ENCODE data around the gene IFI35.
A peak's percentile ranks its signal among the peaks of the same experiment; 100 is the strongest.
"Not testable (repeated sequence)": the region's sequence is repeated elsewhere in the genome, so short reads cannot be mapped to it uniquely, and the experiment has no call there.

The IFI35 gene

DNA sequence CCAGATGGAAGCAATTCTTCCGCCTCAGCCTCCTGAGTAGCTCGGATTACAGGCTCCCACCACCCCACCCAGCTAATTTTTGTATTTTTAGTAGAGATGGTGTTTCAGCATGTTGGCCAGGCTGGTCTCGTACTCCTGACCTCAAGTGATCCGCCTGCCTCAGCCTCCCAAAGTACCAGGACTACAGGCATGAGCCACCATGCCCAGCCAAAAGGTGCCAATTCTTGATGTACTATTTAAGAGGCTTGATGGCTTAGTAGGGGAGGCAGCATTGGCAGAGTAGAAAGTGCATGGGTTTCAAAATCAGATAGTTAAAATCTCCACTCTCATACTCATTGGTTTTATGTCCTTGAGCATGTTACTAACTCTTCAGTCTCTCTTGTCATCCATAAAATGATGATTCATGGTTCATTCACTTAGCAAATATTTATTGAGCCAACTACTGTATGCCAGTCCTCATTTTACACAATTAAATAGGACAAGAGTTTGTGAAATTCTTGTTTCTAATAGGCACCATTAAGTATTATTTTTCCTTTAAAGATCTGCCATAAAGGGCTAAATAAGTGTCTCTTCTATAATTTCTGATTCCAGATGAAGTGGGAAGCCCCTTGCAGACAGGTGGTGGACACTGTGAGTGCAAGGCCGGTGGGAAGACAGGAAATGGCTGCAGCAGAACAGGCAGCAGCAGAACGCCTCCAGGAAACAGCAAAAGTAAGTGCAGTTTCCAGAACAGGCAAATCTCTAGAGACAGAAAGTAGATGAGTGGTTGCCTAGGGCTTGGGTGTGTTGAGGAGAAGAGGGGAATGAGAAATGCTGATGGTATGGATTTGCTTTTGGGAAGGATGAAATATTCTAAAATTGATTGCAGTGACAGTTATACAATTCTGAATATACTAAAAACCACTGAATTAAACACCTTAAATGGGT lies 16.6 kb upstream of the IFI35 start:
- peak; percentile 56 for DNase-seq (ENCODE audit: low read depth)
- no peak overlapping the region for H3K4me3 ChIP-seq (ENCODE audit: low read depth, low read length)
- TF ChIP-seq, protein P1, sequence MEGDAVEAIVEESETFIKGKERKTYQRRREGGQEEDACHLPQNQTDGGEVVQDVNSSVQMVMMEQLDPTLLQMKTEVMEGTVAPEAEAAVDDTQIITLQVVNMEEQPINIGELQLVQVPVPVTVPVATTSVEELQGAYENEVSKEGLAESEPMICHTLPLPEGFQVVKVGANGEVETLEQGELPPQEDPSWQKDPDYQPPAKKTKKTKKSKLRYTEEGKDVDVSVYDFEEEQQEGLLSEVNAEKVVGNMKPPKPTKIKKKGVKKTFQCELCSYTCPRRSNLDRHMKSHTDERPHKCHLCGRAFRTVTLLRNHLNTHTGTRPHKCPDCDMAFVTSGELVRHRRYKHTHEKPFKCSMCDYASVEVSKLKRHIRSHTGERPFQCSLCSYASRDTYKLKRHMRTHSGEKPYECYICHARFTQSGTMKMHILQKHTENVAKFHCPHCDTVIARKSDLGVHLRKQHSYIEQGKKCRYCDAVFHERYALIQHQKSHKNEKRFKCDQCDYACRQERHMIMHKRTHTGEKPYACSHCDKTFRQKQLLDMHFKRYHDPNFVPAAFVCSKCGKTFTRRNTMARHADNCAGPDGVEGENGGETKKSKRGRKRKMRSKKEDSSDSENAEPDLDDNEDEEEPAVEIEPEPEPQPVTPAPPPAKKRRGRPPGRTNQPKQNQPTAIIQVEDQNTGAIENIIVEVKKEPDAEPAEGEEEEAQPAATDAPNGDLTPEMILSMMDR (IDR thresholded peaks at IDR 0.05; ENCODE audit: control insufficient read depth, extremely low read depth, insufficient read depth) = no peak

DNA sequence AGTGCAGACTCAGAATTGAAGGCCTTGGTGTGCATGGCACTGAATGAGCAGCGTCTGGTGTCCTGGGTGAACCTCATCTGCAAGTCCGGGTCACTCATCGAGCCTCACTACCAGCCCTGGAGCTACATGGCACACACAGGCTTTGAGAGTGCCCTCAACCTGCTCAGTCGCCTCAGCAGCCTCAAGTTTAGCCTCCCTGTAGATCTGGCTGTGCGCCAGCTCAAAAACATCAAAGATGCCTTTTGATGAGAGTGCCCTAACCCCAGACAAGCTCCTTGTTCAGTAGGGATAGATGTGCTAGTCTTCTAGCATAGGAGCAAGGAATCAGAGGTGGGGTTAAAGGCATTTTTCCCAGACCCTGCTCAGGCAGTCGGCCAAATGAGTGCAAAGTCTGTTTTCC lies 15.1 kb upstream of the IFI35 start:
- DNase-seq (ENCODE audit: low read depth) = no peak
- no peak overlapping the region for H3K4me3 ChIP-seq (ENCODE audit: low read depth, low read length)
- TF ChIP-seq, protein P1 (IDR thresholded peaks at IDR 0.05; ENCODE audit: control insufficient read depth, extremely low read depth, insufficient read depth) = no peak

DNA sequence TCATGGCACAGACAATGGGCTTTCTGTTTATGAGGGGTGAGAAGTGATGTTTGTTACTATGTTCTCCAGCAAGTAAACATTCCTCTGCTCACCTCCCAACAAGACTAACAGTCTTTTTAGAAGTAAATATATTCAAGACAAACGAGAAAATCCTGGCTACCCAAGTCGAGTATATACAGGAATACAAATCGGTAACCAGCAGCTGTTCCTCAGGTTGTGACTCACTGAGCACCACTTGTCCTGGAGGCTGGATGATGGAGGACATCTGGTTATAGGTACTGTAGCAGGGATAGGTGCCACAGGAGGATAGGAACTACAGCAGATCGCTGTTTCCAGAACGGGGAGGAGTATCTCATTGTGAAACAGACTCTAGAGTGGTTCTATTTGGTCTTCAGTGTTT lies 13.7 kb upstream of the IFI35 start:
- TF ChIP-seq, protein P1 (IDR thresholded peaks at IDR 0.05; ENCODE audit: control insufficient read depth, extremely low read depth, insufficient read depth) = no peak
- no peak overlapping the region for H3K4me3 ChIP-seq (ENCODE audit: low read depth, low read length)
- no peak for DNase-seq (ENCODE audit: low read depth)

DNA sequence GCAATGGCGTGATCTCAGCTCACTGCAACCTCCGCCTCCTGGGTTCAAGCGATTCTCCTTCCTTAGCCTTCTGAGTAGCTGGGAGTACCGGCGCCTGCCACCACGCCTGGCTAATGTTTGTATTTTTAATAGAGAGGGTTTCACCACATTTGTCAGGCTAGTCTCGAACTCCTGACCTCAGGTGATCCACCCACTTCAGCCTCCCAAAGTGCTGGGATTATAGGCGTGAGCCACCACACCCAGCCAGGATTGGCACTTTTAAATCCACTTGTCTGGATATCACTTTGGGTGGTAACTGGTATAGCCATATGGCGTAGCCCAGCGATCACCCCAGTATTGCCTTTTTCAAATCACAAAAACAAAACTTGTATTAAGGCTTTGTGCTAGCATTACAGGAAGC lies 12.7 kb upstream of the IFI35 start:
- not testable (repeated sequence) for DNase-seq (ENCODE audit: low read depth); H3K4me3 ChIP-seq (ENCODE audit: low read depth, low read length)

DNA sequence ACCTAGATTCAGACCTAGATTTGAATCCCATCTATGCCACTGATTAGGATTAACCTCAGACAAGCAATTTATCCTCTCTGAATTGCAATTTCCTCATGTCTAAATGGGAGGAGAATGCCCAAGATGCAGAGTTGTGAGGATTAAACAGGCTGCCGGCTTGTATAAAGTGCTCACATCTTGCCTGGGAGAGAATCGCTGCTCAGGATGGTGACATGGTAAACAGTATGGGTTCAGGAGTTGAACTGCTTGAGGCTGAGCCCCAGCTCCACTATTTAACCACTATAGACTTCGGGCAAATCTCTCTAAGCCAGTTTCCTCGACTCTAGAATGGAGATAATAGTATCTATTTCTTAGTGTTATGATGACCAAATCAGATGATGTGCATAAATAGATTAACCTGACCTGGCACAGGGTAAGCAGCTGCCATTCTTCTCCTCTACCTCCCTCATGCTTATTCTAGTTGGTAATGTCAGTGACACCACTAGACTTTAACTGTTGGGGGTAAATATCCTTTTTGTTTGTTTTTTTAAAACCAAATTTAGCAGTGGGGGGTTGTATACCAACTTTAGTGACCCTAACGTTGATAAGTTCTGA lies 9.1 kb upstream of the IFI35 start:
- TF ChIP-seq, protein P1 (IDR thresholded peaks at IDR 0.05; ENCODE audit: control insufficient read depth, extremely low read depth, insufficient read depth) = no peak
- peak overlapping the region; percentile 98 for H3K4me3 ChIP-seq (ENCODE audit: low read depth, low read length)
- no peak for DNase-seq (ENCODE audit: low read depth)

DNA sequence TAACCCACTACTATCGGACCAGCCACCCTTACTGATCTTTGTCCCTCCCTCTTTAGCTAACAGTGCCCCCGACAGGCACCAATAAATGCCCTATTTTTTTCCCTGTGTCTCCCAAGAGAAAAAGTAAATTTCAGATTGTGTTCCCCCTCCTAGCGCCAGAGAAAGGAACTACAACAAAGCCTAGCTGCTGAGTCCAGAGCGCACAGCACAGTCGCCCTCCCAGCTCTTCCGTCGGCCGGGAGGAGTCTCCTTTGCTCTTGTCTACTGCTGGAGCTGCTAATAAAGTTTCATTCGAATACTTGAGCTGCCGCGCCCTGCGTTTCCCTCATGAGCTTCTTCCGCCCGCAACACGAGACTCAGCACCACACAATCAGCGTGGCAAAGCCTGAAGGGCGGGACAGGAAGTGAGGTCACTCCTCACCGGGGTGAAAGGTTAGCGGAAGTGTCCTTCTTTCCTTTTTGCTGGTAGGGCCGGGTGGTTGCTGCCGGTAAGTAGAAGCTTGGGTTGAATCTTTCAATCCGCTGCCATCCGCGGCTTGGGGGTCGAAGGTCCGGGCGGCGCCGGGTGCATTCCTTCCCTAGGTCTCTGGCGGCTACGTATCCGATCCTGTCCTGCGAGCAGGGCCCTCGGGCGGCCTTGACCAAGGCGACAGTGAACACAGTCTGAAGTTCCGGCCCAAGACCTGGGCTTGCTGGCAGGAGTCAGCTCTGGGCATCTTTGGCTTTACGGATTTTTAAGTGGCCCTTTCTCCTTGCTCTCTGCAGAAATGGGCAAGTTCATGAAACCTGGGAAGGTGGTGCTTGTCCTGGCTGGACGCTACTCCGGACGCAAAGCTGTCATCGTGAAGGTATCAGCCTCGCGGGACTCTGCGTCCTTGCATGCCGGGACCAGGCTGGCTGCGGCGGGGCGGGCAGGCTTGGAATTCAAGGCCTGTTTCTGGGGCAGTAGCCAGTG lies 8.3 kb upstream of the IFI35 start, which contains the start of gene RPL27:
Gene RPL27, plus strand, starts transcription at position 436 of the 955 bp plus-strand sequence. Its CDS starts 332 bp downstream, at position 768.
- TF ChIP-seq, protein P1 (IDR thresholded peaks at IDR 0.05; ENCODE audit: control insufficient read depth, extremely low read depth, insufficient read depth) = peak; percentile 78
- H3K4me3 ChIP-seq (ENCODE audit: low read depth, low read length) = peak within 1 kb of the TSS; percentile 98
- DNase-seq (ENCODE audit: low read depth) = peak; percentile 100
